GM23338 (cell line): ENCODE measurements around the gene PARVA.

Experiments used
- CREB1 ChIP-seq: fragments of 250-450 bp; sonication (Bioruptor Pico); IDR thresholded peaks from 2 replicates; pipeline ENCODE4 v1.5.0; 2020; ENCODE audit warnings: low read depth, mild to moderate bottlenecking, moderate library complexity
- CTCF ChIP-seq, 2 experiments: fragments of 200-600 bp in 1 of 2; sonication (generic) in 1 of 2; conservative IDR thresholded peaks; 2 replicates each; pipeline versions ENCODE4 v1.5.1 to v1.6.1; 2016 to 2017; ENCODE audit warnings: antibody characterized with exemption in 2 of 2, low read depth in 2 of 2, mild to moderate bottlenecking in 2 of 2, moderate library complexity in 1 of 2
- EZH2 ChIP-seq: fragments of 200-600 bp; sonication (generic); IDR thresholded peaks from one replicate; pipeline ENCODE4 v1.8.0; 2017; ENCODE audit warnings: antibody characterized with exemption, mild to moderate bottlenecking, low read depth; ENCODE audit not compliant: unreplicated experiment
- EZH2phosphoT487 ChIP-seq: fragments of 200-600 bp; sonication (generic); IDR thresholded peaks from one replicate; pipeline ENCODE4 v1.8.1; 2018; ENCODE audit warnings: antibody characterized with exemption; ENCODE audit not compliant: unreplicated experiment
- JUNB ChIP-seq: IDR thresholded peaks from one replicate; pipeline ENCODE4 v1.6.1; 2016; ENCODE audit warnings: antibody characterized with exemption; ENCODE audit not compliant: unreplicated experiment
- POLR2AphosphoS5 ChIP-seq: IDR thresholded peaks from 2 replicates; pipeline ENCODE4 v1.6.1; 2016; ENCODE audit warnings: antibody characterized with exemption, low read depth

GRCh38 chr11:12526789-12527188 lies 149.4 kb downstream of the PARVA start:
- TF ChIP-seq CTCF (conservative IDR thresholded peaks at IDR 0.05; ENCODE audit: low read depth in 2 of 2) (no peak), EZH2 (no peak), EZH2phosphoT487 (no peak), POLR2AphosphoS5 (no peak), JUNB (no peak), CREB1 (CRISPR knock-in tag) (no peak)
